A549 (cell line): Measurements from ENCODE around the gene BPIFB2.

ENCODE experiments used
- CEBPB ChIP-seq, 2 experiments: fragments of >200 bp in 1 of 2; sonication (Bioruptor Twin) in 1 of 2; formaldehyde crosslinking in 1 of 2; IDR thresholded peaks; 2 replicates each; pipeline ENCODE4 v1.6.1; 2012 to 2016
- CTCF ChIP-seq: fragments of >200 bp; sonication (Bioruptor Twin); formaldehyde crosslinking; IDR thresholded peaks from 3 replicates; pipeline ENCODE4 v1.5.1; 2016
- EHMT2 ChIP-seq: fragments of 200-600 bp; sonication (generic); IDR thresholded peaks from 2 replicates; pipeline ENCODE4 v1.6.1; 2016; ENCODE audit warnings: antibody characterized with exemption, low read depth, mild to moderate bottlenecking, moderate library complexity
- JUN ChIP-seq, 2 experiments: fragments of >200 bp; sonication (Bioruptor Twin); formaldehyde crosslinking; IDR thresholded peaks; 2 replicates in 1 of 2; 3 replicates in 1 of 2; pipeline ENCODE4 v1.6.1; 2016 to 2017
- POLR2A ChIP-seq: IDR thresholded peaks from 2 replicates; pipeline ENCODE4 v1.6.1; 2012; ENCODE audit warnings: mild to moderate bottlenecking, low read length
- RAD21 ChIP-seq, 2 experiments: fragments of >200 bp in 1 of 2; sonication (Bioruptor Twin) in 1 of 2; formaldehyde crosslinking in 1 of 2; IDR thresholded peaks in 1 of 2; conservative IDR thresholded peaks in 1 of 2; 2 replicates in 1 of 2; 3 replicates in 1 of 2; pipeline ENCODE4 v1.6.1; 2012 to 2018; ENCODE audit warnings: inconsistent platforms in 1 of 2
- SMC3 ChIP-seq: fragments of >200 bp; sonication (Bioruptor Twin); formaldehyde crosslinking; IDR thresholded peaks from 3 replicates; pipeline ENCODE4 v1.6.1; 2018; ENCODE audit warnings: inconsistent platforms

GRCh38 chr20:33053291-33054106, 46.0 kb downstream of the BPIFB2 start, which contains the start of gene BPIFB3:
- no peak for TF ChIP-seq SMC3
- no peak for TF ChIP-seq CTCF
- no peak for TF ChIP-seq CEBPB (IDR thresholded peaks at IDR 0.05)
- TF ChIP-seq POLR2A, result no peak
- TF ChIP-seq EHMT2, result no peak
- no peak for TF ChIP-seq RAD21 (conservative IDR thresholded peaks at IDR 0.05 in 1 of 2, IDR thresholded peaks at IDR 0.05 in 1 of 2)
- no peak for TF ChIP-seq JUN (IDR thresholded peaks at IDR 0.05)
